Measurements from ENCODE around the gene ATP5ME. TPM values are rescaled to one million over a fixed set of nuclear protein-coding genes. Genes with fewer than 3 reads are reported as not detected.
"Not testable (repeated sequence)": the region's sequence is repeated elsewhere in the genome, so short reads cannot be mapped to it uniquely, and the experiment has no call there.

Gene ATP5ME
- total RNA-seq, 2 donors from 2014 or later, result 416 to 553 TPM

GRCh38 chr4:707929-708630, 34.0 kb upstream of the ATP5ME start:
- no peaks in the 10 kb centered on the region for H3K27me3 ChIP-seq
- H3K9ac ChIP-seq (ENCODE audit: low read depth in 2 of 2, low read length in 2 of 2), result no peak overlapping the region
- H3K36me3 ChIP-seq, result no peaks in the 10 kb centered on the region
- DNase-seq, result no peak
- TF ChIP-seq CTCF (IDR thresholded peaks at IDR 0.05), result no peak
- no peaks in the 10 kb centered on the region for H3K9me3 ChIP-seq
- peaks cover 3% of the 10 kb centered on the region for H3K4me1 ChIP-seq
- no peak overlapping the region for H3K4me3 ChIP-seq
- H3K27ac ChIP-seq, result no peak overlapping the region
- intact Hi-C loops (cut with DNase I), result no loop called here

DNA sequence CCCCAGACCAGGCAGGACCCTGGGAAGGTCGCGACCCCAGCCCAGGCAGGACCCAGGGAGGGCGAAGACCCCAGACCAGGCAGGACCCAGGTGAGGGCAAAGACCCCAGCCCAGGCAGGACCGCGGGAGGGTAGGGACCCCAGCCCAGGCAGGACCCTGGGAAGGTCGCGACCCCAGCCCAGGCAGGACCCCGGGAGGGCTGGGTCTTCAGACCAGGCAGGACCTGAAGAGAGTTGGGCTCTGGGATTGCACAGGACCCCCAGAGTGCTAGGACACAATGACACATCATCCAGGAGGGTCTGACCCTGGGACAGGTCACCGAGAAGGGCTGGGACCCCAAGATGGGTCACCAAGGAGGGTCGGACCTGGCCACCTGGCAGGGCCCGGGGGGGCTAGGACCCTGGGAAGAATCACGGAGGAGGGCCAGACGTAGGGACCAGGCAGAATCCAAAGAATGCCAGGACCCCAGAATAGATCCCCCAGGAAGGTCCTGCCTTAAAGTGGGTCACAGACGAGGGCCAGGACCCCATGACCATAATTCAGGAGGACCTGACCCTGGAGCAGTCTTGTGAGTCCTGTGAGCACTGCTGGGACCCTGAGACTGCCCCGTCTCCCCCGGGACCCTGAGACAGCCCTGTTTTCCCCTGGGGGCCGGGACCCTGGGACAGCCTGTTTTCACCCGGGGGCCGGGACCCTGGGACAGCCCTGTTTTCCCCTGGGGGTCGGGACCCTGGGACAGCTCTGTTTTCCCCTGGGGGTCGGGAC, 32.9 kb upstream of the ATP5ME start:
- no peak for TF ChIP-seq CTCF (IDR thresholded peaks at IDR 0.05)
- intact Hi-C loops (cut with DNase I), result no loop called here
- Histone ChIP-seq H3K4me3 (peak overlapping the region; percentile 8), H3K9me3 (no peaks in the 10 kb centered on the region), H3K4me1 (peaks cover 3% of the 10 kb centered on the region), H3K27me3 (no peaks in the 10 kb centered on the region), H3K36me3 (no peaks in the 10 kb centered on the region), H3K27ac (no peak overlapping the region), H3K9ac (ENCODE audit: low read depth in 2 of 2, low read length in 2 of 2) (peak overlapping the region; percentile 66 to 97)
- DNase-seq, result no peak

GRCh38 chr4:706083-706633, 32.1 kb upstream of the ATP5ME start:
- H3K9me3 ChIP-seq; DNase-seq; intact Hi-C loops (cut with DNase I); H3K4me1 ChIP-seq; H3K36me3 ChIP-seq; H3K27me3 ChIP-seq: not testable (repeated sequence)
- Histone ChIP-seq H3K9ac (ENCODE audit: low read depth in 2 of 2, low read length in 2 of 2) (peak overlapping the region; percentile 81 to 97), H3K27ac (peak overlapping the region; percentile 83), H3K4me3 (peak overlapping the region; percentile 94)

DNA sequence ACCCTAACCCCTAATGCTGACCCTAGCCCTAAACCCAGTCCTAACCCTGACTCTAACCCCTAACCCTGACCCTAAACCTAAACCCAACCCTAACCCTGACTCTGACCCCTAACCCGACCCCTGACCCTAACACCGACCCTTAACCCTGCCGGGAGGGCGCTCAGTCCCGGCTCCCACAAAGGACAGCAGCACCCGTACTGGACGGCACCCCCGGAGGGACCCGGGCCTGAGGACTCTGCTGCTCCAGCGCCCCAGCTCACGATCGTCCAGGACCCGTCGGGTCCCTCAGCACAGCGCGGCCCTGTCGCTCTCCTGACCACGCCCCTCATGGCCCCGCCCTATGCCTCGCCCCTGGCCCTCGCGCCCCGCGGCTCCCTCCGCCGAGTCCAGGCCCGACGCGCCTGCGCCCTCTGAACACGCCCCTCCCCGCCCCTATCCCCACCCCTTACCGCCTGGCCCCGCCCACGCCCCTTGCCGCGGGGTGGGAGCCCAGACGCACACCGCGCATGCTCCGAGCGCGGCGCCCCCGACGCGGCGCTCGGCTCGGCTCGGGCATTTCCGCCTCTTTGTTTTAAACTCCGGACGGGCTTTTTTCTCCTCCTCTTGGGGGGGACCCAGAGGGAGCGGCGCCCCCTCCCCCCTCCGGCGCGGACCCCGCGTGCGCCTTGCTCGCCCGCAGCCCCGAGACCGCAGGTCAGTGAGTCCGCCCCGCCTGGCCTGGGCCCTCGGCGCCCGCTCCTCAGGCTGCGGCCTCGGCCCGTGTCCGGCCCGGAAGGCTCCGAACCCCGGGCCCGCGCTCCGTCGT, 31.4 kb upstream of the ATP5ME start, which contains the start of gene PCGF3:
Gene PCGF3, plus strand, starts transcription at position 555 of the 805 bp plus-strand sequence. CDS start 27,849 bp downstream, outside the sequence.
- peak within 1 kb of the TSS; percentile 94 for H3K4me3 ChIP-seq
- H3K4me1 ChIP-seq, result peaks cover 3% of the 10 kb centered on the region
- no peaks in the 10 kb centered on the region for H3K9me3 ChIP-seq
- no peaks in the 10 kb centered on the region for H3K36me3 ChIP-seq
- TF ChIP-seq CTCF (IDR thresholded peaks at IDR 0.05), result no peak
- no peaks in the 10 kb centered on the region for H3K27me3 ChIP-seq
- DNase-seq, result peak; percentile 98
- peak within 1 kb of the TSS; percentile 81 to 97 for H3K9ac ChIP-seq (ENCODE audit: low read depth in 2 of 2, low read length in 2 of 2)
- intact Hi-C loops (cut with DNase I), result no loop called here
- H3K27ac ChIP-seq, result peak within 1 kb of the TSS; percentile 83

- Histone ChIP-seq H3K36me3 (no peaks in the 10 kb centered on the region), H3K27me3 (no peaks in the 10 kb centered on the region), H3K27ac (no peak overlapping the region), H3K4me1 (peaks cover 3% of the 10 kb centered on the region), H3K4me3 (peak overlapping the region; percentile 94), H3K9me3 (no peaks in the 10 kb centered on the region), H3K9ac (ENCODE audit: low read depth in 2 of 2, low read length in 2 of 2) (peak overlapping the region in 1 of 2 donors; percentile 65)
- TF ChIP-seq CTCF (IDR thresholded peaks at IDR 0.05), result no peak
- DNase-seq, result no peak
- intact Hi-C loops (cut with DNase I), result no loop called here
Measured at GRCh38 chr4:704971-705277, 30.8 kb upstream of the ATP5ME start.

All from colonic mucosa (tissue), 4 donors.